ENCODE results near the gene SPATA1.

The SPATA1 gene

GRCh38 chr1:84605157-84605556 lies 99.0 kb downstream of the SPATA1 start:
- H3K4me1 ChIP-seq (ENCODE audit: low read length), result peaks cover 11% of the 10 kb centered on the region
- H3K9me3 ChIP-seq (ENCODE audit: insufficient read depth, low read length), result no peaks in the 10 kb centered on the region
- H2AFZ ChIP-seq (ENCODE audit: low read depth, low read length), result no peak overlapping the region
- no peaks in the 10 kb centered on the region for H4K20me1 ChIP-seq (ENCODE audit: insufficient read depth, low read length)
- no peak overlapping the region for H3K27ac ChIP-seq (ENCODE audit: low read length)
- no peak overlapping the region for H3K4me2 ChIP-seq (ENCODE audit: low read length)
- no peak overlapping the region for H3K4me3 ChIP-seq (ENCODE audit: low read length)
- no peaks in the 10 kb centered on the region for H3K36me3 ChIP-seq (replicated peaks; ENCODE audit: low read depth, low read length)
- H3K79me2 ChIP-seq (ENCODE audit: low read length), result no peaks in the 10 kb centered on the region
- no peak for TF ChIP-seq EZH2phosphoT487 (IDR thresholded peaks at IDR 0.05; ENCODE audit: low read depth)
- no peak for TF ChIP-seq CTCF (IDR thresholded peaks at IDR 0.05; ENCODE audit: low read depth, low read length)
- H3K27me3 ChIP-seq (ENCODE audit: low read depth, low read length), result no peaks in the 10 kb centered on the region
- H3K9ac ChIP-seq (ENCODE audit: low read length), result no peak overlapping the region

GRCh38 chr1:84606977-84607376 lies 100.8 kb downstream of the SPATA1 start:
- no peak overlapping the region for H2AFZ ChIP-seq (ENCODE audit: low read depth, low read length)
- no peak overlapping the region for H3K9ac ChIP-seq (ENCODE audit: low read length)
- no peaks in the 10 kb centered on the region for H4K20me1 ChIP-seq (ENCODE audit: insufficient read depth, low read length)
- no peak overlapping the region for H3K4me3 ChIP-seq (ENCODE audit: low read length)
- no peaks in the 10 kb centered on the region for H3K36me3 ChIP-seq (replicated peaks; ENCODE audit: low read depth, low read length)
- no peaks in the 10 kb centered on the region for H3K79me2 ChIP-seq (ENCODE audit: low read length)
- TF ChIP-seq CTCF (IDR thresholded peaks at IDR 0.05; ENCODE audit: low read depth, low read length), result no peak
- no peak for TF ChIP-seq EZH2phosphoT487 (IDR thresholded peaks at IDR 0.05; ENCODE audit: low read depth)
- H3K27me3 ChIP-seq (ENCODE audit: low read depth, low read length), result no peaks in the 10 kb centered on the region
- no peak overlapping the region for H3K4me2 ChIP-seq (ENCODE audit: low read length)
- H3K27ac ChIP-seq (ENCODE audit: low read length), result no peak overlapping the region
- no peaks in the 10 kb centered on the region for H3K9me3 ChIP-seq (ENCODE audit: insufficient read depth, low read length)
- H3K4me1 ChIP-seq (ENCODE audit: low read length), result 0 out of 2 replicates have a peak, but pooled peaks cover 3% of the 10 kb centered on the region

GRCh38 chr1:84611091-84611490 lies 104.9 kb downstream of the SPATA1 start:
- H3K4me1 ChIP-seq (ENCODE audit: low read length), result 0 out of 2 replicates have a peak, but pooled peaks cover 3% of the 10 kb centered on the region
- H3K4me2 ChIP-seq (ENCODE audit: low read length), result no peak overlapping the region
- no peak overlapping the region for H3K4me3 ChIP-seq (ENCODE audit: low read length)
- no peak overlapping the region for H2AFZ ChIP-seq (ENCODE audit: low read depth, low read length)
- no peak for TF ChIP-seq EZH2phosphoT487 (IDR thresholded peaks at IDR 0.05; ENCODE audit: low read depth)
- no peak for TF ChIP-seq CTCF (IDR thresholded peaks at IDR 0.05; ENCODE audit: low read depth, low read length)
- H3K27me3 ChIP-seq (ENCODE audit: low read depth, low read length), result no peaks in the 10 kb centered on the region
- no peak overlapping the region for H3K9ac ChIP-seq (ENCODE audit: low read length)
- H3K9me3 ChIP-seq (ENCODE audit: insufficient read depth, low read length), result peaks cover 11% of the 10 kb centered on the region; the same call in 1 of the 2 replicates
- no peaks in the 10 kb centered on the region for H3K79me2 ChIP-seq (ENCODE audit: low read length)
- peaks cover 10% of the 10 kb centered on the region for H3K36me3 ChIP-seq (replicated peaks; ENCODE audit: low read depth, low read length)
- no peaks in the 10 kb centered on the region for H4K20me1 ChIP-seq (ENCODE audit: insufficient read depth, low read length)
- H3K27ac ChIP-seq (ENCODE audit: low read length), result no peak overlapping the region

- Histone ChIP-seq H3K9me3 (ENCODE audit: insufficient read depth, low read length) (peaks cover 11% of the 10 kb centered on the region; the same call in 1 of the 2 replicates), H3K4me1 (ENCODE audit: low read length) (no peaks in the 10 kb centered on the region), H3K36me3 (replicated peaks; ENCODE audit: low read depth, low read length) (peaks cover 10% of the 10 kb centered on the region), H3K9ac (ENCODE audit: low read length) (no peak overlapping the region), H3K27me3 (ENCODE audit: low read depth, low read length) (no peaks in the 10 kb centered on the region), H3K79me2 (ENCODE audit: low read length) (no peaks in the 10 kb centered on the region), H2AFZ (ENCODE audit: low read depth, low read length) (no peak overlapping the region), H3K27ac (ENCODE audit: low read length) (no peak overlapping the region), H3K4me2 (ENCODE audit: low read length) (no peak overlapping the region), H3K4me3 (ENCODE audit: low read length) (no peak overlapping the region), H4K20me1 (ENCODE audit: insufficient read depth, low read length) (no peaks in the 10 kb centered on the region)
- TF ChIP-seq CTCF (IDR thresholded peaks at IDR 0.05; ENCODE audit: low read depth, low read length) (no peak), EZH2phosphoT487 (IDR thresholded peaks at IDR 0.05; ENCODE audit: low read depth) (no peak)
Measured at GRCh38 chr1:84611796-84612195, 105.6 kb downstream of the SPATA1 start.
